HG03108 (cell line): ENCODE data around the gene ZIC1.

Experiments used
- ATAC-seq: cut with Tn5 transposase; IDR thresholded peaks from one replicate; pipeline ENCODE4 v1.9.1; 2021; ENCODE audit warnings: moderate library complexity; ENCODE audit not compliant: unreplicated experiment

ZIC1 gene

GRCh38 chr3:147395899-147396711 is 13.1 kb upstream of the ZIC1 start:
- no peak for ATAC-seq

DNA sequence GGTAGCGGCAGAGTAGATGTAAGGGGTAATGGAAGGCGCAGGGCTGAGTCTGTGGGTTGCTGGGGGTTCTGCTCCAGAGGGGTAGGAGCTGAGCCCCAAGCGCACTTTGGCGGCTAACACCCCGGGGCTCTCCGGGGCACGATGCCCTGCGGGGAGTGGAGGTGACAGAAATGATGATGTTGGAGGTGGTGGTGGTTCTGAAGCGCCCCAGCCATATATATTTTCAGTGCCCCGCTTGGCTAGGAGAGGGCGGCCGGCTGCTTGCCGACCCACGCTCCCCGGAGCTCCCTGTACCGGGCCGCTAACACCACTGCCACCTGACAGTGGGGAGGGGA is 12.5 kb upstream of the ZIC1 start:
- no peak for ATAC-seq

DNA sequence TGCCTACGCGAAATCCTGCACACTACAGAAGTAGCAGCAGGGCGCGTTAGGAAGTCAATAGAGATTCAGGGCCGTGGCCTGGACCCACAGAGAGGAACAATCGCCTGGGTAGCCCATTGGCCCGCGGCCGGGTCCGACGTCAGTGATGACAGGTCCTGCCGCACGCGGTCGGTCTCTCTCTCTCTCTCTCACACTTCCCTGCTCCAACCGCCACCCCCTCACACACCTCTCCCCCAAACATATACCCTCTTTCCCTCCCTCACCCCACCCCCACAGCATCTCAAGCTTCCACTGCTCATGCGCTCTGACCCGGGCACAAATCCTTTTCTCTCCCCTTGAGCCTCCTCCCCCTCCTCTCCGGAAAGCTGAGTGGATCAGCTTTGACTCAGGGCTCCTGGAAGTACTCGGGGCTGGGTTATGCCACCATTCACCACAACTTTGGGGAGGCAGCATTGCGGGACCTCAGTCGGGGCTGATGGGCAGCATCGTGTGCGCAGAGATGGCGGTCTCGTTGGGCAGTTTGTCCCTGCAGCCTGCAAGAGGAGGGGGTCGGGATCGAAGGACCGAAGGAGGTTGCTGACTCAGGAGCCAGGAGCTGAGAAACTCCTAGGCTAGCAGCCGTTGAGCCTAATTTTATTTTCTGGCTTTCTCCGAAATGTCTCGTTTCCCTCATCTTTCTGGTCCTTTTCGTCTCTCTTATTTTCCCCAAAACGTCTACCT is 11.8 kb upstream of the ZIC1 start:
- no peak for ATAC-seq

- ATAC-seq: no peak
Measured at GRCh38 chr3:147397875-147398812, 11.0 kb upstream of the ZIC1 start.

- no peak for ATAC-seq
Measured at GRCh38 chr3:147398813-147399534, 10.2 kb upstream of the ZIC1 start.

GRCh38 chr3:147400111-147400510 is 9.1 kb upstream of the ZIC1 start:
- ATAC-seq: no peak

DNA sequence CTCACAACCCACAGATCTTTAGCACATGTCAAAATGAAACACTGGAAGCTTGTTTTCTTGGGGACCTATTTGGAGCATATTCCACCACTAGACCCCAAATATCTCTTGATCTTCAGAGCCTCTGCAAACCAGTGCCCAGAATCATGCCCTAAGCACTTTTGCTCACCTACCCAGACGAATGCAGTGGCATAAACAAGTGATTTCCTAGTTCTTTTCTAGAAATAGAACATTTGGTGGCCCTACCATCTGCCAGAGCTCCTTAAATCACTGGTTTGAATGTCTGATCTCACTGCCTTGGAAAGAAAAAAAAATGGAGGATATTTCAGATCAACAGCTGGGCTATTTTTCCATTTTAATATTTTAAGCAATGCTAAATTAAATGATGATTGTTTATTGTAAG is 8.2 kb upstream of the ZIC1 start:
- no peak for ATAC-seq

- no peak for ATAC-seq
Measured at GRCh38 chr3:147401421-147401820, 7.7 kb upstream of the ZIC1 start.

DNA sequence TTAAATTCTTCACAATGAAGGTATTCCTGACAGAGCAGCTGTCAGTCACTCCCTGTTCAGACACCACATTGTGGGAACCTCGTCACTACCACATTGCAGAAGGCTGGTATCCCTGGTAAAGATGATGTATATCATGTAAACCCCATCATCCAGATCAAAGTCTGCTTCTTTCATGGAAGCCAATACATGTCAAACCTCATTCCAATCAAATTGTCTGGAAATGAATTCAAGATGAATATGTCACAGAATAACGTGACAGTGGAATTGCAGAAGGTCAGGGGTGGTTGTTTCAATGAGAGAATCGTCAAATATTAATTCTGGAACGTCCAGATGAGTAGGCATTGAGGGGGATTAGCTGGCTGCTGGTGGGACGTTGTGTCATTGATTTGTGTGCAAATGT is 7.0 kb upstream of the ZIC1 start:
- ATAC-seq: no peak

DNA sequence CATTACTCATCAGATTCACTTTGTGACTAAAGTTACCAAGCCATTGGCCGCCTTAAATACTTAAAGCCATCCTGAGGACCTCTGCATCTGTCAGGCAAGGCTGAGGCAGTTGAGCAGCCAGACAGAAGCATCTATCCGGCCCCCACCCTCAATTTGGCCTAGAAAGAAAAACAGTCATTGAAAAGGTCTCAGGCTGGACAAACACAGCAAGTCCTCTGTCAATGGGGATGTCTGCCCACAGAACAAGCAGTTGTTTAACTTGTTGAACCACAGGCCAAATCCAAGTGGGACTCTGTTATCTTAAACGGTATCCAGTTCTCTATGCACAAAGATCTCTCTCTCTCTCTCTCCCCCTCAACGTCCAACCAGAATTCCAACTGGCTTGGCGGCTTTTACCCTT is 5.7 kb upstream of the ZIC1 start:
- no peak for ATAC-seq

DNA sequence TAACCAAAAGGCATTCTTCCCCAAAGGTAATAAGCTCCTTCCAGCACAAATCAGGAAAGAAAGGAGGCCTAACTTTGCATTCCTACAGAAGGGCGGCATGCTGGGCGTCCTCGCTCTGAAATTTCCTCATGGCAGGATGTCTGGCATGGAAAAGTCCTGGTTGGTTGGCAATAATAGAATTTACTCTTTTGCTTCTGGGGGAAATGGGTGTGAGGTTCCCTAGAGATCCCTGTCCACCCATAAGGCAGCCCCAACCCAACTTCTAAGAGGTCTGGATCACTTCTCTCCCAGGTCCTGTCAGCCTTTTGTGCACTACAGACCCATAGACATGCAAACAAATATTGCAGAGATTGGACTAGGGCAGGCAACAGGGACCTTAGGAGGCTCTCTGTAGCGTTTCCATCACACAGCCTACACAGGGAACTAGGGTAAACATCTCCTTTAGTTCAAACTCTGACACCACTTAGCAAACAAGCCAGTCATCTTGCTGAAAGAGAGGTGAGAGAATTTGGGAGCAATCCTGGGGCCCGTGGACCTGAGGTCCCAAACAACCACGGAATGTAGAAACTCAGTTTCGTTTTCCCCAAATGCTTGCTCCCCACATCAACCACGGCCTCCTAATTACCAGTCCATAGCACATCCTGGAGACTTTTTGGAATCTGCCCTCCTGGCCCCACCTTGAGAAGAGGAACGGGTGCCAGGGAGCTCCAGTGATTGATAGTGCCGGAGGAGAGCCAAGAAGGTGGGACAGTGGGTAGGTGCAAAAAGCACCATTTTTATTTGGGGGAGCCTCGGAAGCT is 5.0 kb upstream of the ZIC1 start:
- ATAC-seq: no peak

DNA sequence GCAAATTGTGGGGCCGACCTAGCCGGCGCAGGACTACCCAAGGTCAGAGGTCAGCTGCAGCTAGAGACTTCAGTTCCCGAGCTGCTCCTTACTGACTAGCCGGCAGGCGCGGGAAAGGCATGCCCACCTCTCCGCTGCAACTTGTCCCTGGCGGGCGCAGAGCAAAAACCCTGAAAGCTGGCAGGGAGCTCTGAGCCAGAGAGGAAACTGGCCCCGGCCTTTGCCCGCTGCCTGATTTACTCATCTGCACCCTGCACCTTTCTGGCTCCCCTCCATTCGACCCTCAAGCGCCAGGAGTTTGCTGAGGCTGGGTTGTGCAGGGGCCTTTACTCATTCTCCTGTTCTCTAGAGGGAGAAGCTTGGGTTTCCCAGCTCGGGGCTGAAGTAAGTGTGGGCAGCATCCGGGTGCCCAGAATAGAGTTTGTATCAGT is 4.3 kb upstream of the ZIC1 start:
- no peak for ATAC-seq

- no peak for ATAC-seq
Measured at GRCh38 chr3:147405231-147406027, 3.7 kb upstream of the ZIC1 start.

DNA sequence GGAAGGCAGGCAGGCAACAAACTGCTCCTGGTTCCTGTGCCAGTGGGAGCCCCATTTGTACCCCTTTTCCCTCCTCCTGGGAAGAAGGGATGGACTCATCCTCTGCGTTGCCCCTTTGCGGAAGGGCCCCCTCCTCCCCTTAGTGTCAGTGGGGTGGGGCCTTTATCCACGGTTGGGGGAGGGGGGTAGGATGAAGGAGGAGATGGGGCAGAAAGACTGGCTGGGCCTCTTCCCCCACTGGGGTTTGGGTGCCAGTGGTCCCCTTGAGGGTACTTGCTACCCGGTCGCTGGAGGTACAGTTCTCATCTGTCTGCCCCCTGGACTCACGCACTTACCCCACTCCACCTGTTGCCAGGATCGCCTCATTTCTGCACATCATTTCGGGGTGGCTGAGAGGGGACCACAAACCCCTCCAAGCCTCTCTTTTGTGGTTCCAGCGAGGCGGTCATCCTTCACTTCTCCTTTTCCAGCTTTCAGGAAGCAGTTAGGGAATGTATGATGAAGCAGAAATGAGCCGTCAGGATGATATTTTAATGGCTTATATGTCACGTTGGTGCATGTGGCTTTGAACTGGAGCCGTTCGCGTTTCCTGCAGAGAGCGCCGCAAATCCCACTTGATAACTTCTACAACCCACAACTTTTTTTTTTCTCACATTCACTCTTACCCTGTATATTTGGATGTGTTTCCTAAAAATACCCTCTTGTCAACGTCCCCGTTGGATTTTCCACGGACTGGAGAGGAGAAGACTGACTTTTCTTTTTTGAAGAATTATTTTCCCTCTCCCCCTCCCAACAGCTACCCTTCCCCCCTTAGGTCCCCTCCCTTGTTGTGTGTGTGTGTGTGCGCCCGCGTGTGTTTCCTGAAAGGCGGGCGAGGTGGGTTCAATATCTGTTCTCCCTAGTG is 2.9 kb upstream of the ZIC1 start, which contains the start of gene ZIC4:
Gene ZIC4 (minus strand): TSS at position 516 of the 904 bp plus-strand sequence. CDS start 3,746 bp downstream, outside the sequence.
- ATAC-seq: no peak

DNA sequence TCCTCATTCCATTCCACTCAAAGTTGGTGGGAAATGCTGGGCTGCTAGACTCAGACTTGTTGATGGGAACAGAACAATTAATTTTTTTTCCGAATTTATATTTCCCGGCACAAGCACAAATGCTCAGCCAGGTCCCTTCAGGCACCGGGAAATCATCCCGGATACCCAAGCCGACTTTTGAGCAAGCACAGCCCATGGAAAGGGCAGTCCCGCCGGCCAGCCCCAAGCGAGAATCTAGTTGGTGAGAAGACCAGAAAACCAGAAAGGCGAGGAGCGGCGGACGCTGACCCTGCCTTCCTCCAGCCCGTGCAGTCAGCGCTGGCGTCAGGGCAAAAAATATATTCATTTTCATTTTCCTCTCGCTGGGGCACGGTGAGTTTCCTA is 2.1 kb upstream of the ZIC1 start:
- no peak for ATAC-seq

- no peak for ATAC-seq
Measured at GRCh38 chr3:147407498-147408187, 1.5 kb upstream of the ZIC1 start.
